ENCODE results near the gene TPP2. TPM values are rescaled to one million over a fixed set of nuclear protein-coding genes. Genes with fewer than 3 reads are reported as not detected.

Gene TPP2
- polyA plus RNA-seq, 1 donor from 2014 or later, result 45.4 TPM

DNA sequence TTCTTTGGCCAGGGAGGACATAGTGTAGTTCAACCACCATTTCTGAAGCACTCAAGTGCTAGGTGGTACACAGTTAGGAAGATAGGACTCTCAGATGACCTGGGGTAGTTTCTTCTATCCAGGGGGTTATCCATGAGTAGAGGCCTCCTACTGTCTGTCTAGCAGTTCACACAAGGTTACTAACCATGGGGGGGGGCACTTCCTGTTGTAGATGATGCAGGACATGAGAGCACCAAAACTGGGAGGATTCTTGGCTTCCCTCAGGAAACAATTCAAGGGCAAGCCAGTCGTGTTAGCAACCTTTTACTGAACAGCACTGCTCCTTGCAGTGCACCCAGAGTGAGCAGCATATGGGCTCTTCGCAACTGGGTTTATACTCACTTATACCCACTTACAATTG lies 8.9 kb upstream of the TPP2 start:
- no peak overlapping the region for H3K4me2 ChIP-seq (ENCODE audit: low read length)
- no peaks in the 10 kb centered on the region for H3K9me3 ChIP-seq (ENCODE audit: low read length)
- no peaks in the 10 kb centered on the region for H3K9me2 ChIP-seq (ENCODE audit: insufficient read depth, low read length)
- H4K20me1 ChIP-seq (ENCODE audit: insufficient read depth), result no peaks in the 10 kb centered on the region
- no peak overlapping the region for H2AFZ ChIP-seq (ENCODE audit: low read depth, low read length)
- H3K27me3 ChIP-seq (ENCODE audit: insufficient read depth, low read depth, low read length), result no peaks in the 10 kb centered on the region
- H3F3A ChIP-seq (ENCODE audit: insufficient read depth, low read length, poor library complexity, severe bottlenecking), result no peaks in the 10 kb centered on the region
- H3K36me3 ChIP-seq (ENCODE audit: insufficient read depth, low read length), result no peaks in the 10 kb centered on the region
- no peak overlapping the region for H3K27ac ChIP-seq (ENCODE audit: low read length)
- H3K9ac ChIP-seq (ENCODE audit: low read length), result no peak overlapping the region
- H3K79me2 ChIP-seq (replicated peaks; ENCODE audit: insufficient read depth, low read length), result no peaks in the 10 kb centered on the region
- TF ChIP-seq CTCF (IDR thresholded peaks at IDR 0.05; ENCODE audit: poor library complexity, severe bottlenecking), result no peak
- TF ChIP-seq POLR2AphosphoS5 (IDR thresholded peaks at IDR 0.05), result no peak
- no peak for TF ChIP-seq TAF1 (IDR thresholded peaks at IDR 0.05; ENCODE audit: low read depth)
- no peak for TF ChIP-seq MXI1 (conservative IDR thresholded peaks at IDR 0.05; ENCODE audit: poor library complexity, severe bottlenecking)
- TF ChIP-seq RAD21 (conservative IDR thresholded peaks at IDR 0.05), result no peak
- TF ChIP-seq EZH2 (IDR thresholded peaks at IDR 0.05; ENCODE audit: borderline replicate concordance, insufficient read depth, low read length, poor library complexity, severe bottlenecking), result no peak
- TF ChIP-seq SMC3 (conservative IDR thresholded peaks at IDR 0.05; ENCODE audit: poor library complexity), result no peak
- TF ChIP-seq, protein P1, sequence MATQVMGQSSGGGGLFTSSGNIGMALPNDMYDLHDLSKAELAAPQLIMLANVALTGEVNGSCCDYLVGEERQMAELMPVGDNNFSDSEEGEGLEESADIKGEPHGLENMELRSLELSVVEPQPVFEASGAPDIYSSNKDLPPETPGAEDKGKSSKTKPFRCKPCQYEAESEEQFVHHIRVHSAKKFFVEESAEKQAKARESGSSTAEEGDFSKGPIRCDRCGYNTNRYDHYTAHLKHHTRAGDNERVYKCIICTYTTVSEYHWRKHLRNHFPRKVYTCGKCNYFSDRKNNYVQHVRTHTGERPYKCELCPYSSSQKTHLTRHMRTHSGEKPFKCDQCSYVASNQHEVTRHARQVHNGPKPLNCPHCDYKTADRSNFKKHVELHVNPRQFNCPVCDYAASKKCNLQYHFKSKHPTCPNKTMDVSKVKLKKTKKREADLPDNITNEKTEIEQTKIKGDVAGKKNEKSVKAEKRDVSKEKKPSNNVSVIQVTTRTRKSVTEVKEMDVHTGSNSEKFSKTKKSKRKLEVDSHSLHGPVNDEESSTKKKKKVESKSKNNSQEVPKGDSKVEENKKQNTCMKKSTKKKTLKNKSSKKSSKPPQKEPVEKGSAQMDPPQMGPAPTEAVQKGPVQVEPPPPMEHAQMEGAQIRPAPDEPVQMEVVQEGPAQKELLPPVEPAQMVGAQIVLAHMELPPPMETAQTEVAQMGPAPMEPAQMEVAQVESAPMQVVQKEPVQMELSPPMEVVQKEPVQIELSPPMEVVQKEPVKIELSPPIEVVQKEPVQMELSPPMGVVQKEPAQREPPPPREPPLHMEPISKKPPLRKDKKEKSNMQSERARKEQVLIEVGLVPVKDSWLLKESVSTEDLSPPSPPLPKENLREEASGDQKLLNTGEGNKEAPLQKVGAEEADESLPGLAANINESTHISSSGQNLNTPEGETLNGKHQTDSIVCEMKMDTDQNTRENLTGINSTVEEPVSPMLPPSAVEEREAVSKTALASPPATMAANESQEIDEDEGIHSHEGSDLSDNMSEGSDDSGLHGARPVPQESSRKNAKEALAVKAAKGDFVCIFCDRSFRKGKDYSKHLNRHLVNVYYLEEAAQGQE (IDR thresholded peaks at IDR 0.05; ENCODE audit: borderline replicate concordance), result no peak
- TF ChIP-seq EP300 (conservative IDR thresholded peaks at IDR 0.05; ENCODE audit: poor library complexity, severe bottlenecking), result no peak
- H3K4me3 ChIP-seq (ENCODE audit: low read length), result no peak overlapping the region

DNA sequence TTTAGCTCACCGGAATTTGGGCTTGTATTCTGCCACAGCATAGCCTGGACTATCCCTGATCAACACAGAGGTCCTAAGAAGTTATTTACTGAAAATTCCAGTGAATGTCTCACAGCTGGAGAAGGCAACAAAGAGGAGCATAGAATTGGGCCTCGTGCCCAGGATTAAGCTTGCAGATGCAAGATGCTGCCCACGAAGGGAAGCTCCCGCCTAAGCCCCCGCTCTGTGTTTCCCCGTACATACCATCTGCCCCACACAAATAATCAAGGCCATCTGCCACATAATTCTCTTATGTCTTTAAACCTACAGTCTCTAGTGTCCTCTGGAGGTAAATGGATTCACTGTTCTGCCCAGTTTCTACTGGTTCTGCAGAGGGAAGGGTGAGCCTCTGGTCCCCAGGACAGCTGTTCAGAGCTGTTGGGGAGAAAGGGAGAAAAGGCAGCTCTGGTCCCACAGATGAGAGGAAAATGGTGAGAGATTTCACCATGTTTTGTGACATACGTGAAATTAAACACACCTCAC lies 7.4 kb upstream of the TPP2 start:
- H3K36me3 ChIP-seq (ENCODE audit: insufficient read depth, low read length), result no peaks in the 10 kb centered on the region
- H4K20me1 ChIP-seq (ENCODE audit: insufficient read depth), result no peaks in the 10 kb centered on the region
- no peak overlapping the region for H3K9ac ChIP-seq (ENCODE audit: low read length)
- H3K79me2 ChIP-seq (replicated peaks; ENCODE audit: insufficient read depth, low read length), result no peaks in the 10 kb centered on the region
- H3K9me3 ChIP-seq (ENCODE audit: low read length), result no peaks in the 10 kb centered on the region
- H3K27me3 ChIP-seq (ENCODE audit: insufficient read depth, low read depth, low read length), result no peaks in the 10 kb centered on the region
- no peak overlapping the region for H3K27ac ChIP-seq (ENCODE audit: low read length)
- H3K4me2 ChIP-seq (ENCODE audit: low read length), result no peak overlapping the region
- no peak overlapping the region for H2AFZ ChIP-seq (ENCODE audit: low read depth, low read length)
- TF ChIP-seq CTCF (IDR thresholded peaks at IDR 0.05; ENCODE audit: poor library complexity, severe bottlenecking), result no peak
- no peak for TF ChIP-seq MXI1 (conservative IDR thresholded peaks at IDR 0.05; ENCODE audit: poor library complexity, severe bottlenecking)
- TF ChIP-seq RAD21 (conservative IDR thresholded peaks at IDR 0.05), result no peak
- TF ChIP-seq TAF1 (IDR thresholded peaks at IDR 0.05; ENCODE audit: low read depth), result no peak
- no peak for TF ChIP-seq EZH2 (IDR thresholded peaks at IDR 0.05; ENCODE audit: borderline replicate concordance, insufficient read depth, low read length, poor library complexity, severe bottlenecking)
- TF ChIP-seq EP300 (conservative IDR thresholded peaks at IDR 0.05; ENCODE audit: poor library complexity, severe bottlenecking), result no peak
- no peak for TF ChIP-seq SMC3 (conservative IDR thresholded peaks at IDR 0.05; ENCODE audit: poor library complexity)
- TF ChIP-seq POLR2AphosphoS5 (IDR thresholded peaks at IDR 0.05), result no peak
- TF ChIP-seq, protein P1 (IDR thresholded peaks at IDR 0.05; ENCODE audit: borderline replicate concordance), result no peak
- H3K4me3 ChIP-seq (ENCODE audit: low read length), result no peak overlapping the region
- no peaks in the 10 kb centered on the region for H3F3A ChIP-seq (ENCODE audit: insufficient read depth, low read length, poor library complexity, severe bottlenecking)
- H3K9me2 ChIP-seq (ENCODE audit: insufficient read depth, low read length), result no peaks in the 10 kb centered on the region

Data from neural cell (in vitro differentiated cells).